Measurements from ENCODE around the gene SYTL5.

- no peak for TF ChIP-seq CTCF (IDR thresholded peaks at IDR 0.05)
- no peak for TF ChIP-seq EP300 (IDR thresholded peaks at IDR 0.05)
- TF ChIP-seq POLR2A (IDR thresholded peaks at IDR 0.05): no peak
Observed at GRCh38 chrX:37986893-37987292, 19.5 kb upstream of the SYTL5 start.

Measured in ovary (tissue), 3 donors.